GM12891 (cell line): ENCODE data around the gene OXGR1.

Source experiments
- POLR2A ChIP-seq: IDR thresholded peaks from 2 replicates; pipeline ENCODE4 v1.6.1; 2011; ENCODE audit warnings: low read depth, low read length, control low read depth
- POLR2AphosphoS5 ChIP-seq: IDR thresholded peaks from 2 replicates; pipeline ENCODE4 v1.6.1; 2011; ENCODE audit warnings: low read depth, low read length, control low read depth

DNA sequence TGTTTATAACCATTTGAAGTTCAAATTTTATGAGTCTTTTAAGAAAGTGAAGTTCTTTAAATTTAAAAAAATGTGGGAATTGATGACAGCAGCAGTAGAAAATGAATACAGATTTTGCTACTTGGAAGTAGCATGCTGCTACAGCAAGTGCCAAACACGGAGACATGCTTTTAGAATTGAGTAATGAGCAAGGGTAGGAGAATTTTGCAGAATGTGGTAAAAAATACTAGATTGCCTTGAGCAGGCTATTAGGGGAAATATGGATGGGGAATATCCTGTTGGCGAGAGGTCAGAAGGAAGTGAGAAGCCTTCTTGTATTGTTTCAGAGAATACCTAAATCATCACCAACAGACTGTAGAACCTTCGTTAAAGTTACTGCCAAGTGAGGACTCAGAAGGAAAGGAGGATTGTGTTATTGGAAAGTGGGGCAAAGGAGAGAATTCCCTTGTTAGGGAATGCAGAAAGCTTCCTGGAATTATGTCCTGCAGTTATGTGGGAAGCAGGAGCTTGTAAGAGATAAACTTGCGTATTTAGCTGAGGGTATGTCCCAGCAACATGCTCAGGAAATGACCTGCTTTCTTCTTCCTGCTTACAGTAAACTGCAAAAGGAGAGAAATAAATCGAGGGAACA lies 32.4 kb upstream of the OXGR1 start:
- TF ChIP-seq POLR2AphosphoS5 (no peak), POLR2A (no peak)
